ENCODE data around the gene ZRANB3.

GRCh38 chr2:135125940-135126339 is 405.1 kb downstream of the ZRANB3 start:
- TF ChIP-seq CTCF (conservative IDR thresholded peaks at IDR 0.05 in 1 of 2, IDR thresholded peaks at IDR 0.05 in 1 of 2; ENCODE audit: extremely low read depth in 1 of 2, insufficient read depth in 1 of 2, low read depth in 1 of 2, low read length in 2 of 2) = no peak
- TF ChIP-seq EZH2 (IDR thresholded peaks at IDR 0.05; ENCODE audit: borderline replicate concordance, low read length) = no peak
